GM12878 (cell line): Measurements from ENCODE around the gene GDAP2. TPM values are rescaled to one million over a fixed set of nuclear protein-coding genes. Genes with fewer than 3 reads are reported as not detected.

Source experiments
- ATAC-seq: fragments of 200-7000 bp; cut with Tn5 transposase; 3 replicates; pipeline ENCODE4 v1.9.1; 2020; ENCODE audit warnings: mild to moderate bottlenecking, moderate library complexity
- BruUV-seq: library from RNA; stranded (reverse); fragments of 400-500 nt; replicated peaks from 2 replicates; lab custom pipeline; 2021; lab: Mats Ljungman, UMichigan
- CTCF ChIA-PET: fragments of 300-600 bp; sonication (Branson Sonifier 250); formaldehyde crosslinking; extraction: SDS; loops from one replicate; lab custom pipeline; 2021; ENCODE audit warnings: inconsistent platforms; lab: Yijun Ruan, JAX
- POLR2A ChIA-PET: fragments of 350-600 bp; formaldehyde crosslinking; extraction: SDS; loops from one replicate; lab custom pipeline; 2021; ENCODE audit warnings: inconsistent platforms; lab: Charles Lee
- RAD21 ChIA-PET: fragments of 300-600 bp; sonication (Branson Sonifier 250); formaldehyde crosslinking; loops from one replicate; lab custom pipeline; 2023; ENCODE audit warnings: antibody characterized with exemption; ENCODE audit not compliant: unreplicated experiment; lab: Charles Lee
- SMC1A ChIA-PET: fragments of 300-600 bp; sonication (Branson Sonifier 250); formaldehyde crosslinking; loops from one replicate; lab custom pipeline; 2023; ENCODE audit not compliant: unreplicated experiment, uncharacterized antibody; lab: Charles Lee
- DNase-seq: peaks from one replicate; pipeline ENCODE4 v3.0.0-alpha.2; 2011; ENCODE audit warnings: low read depth, low spot score
- FAIRE-seq: peaks from 3 replicates; lab custom pipeline; 2011; peaks lifted over from hg19 to GRCh38; lab: Jason Lieb, UNC
- H2AFZ ChIP-seq: 2 replicates; pipeline ENCODE4 v1.6.0; 2011; ENCODE audit warnings: low read depth, low read length, control low read depth; ENCODE audit not compliant: control insufficient read depth
- H3K27ac ChIP-seq: 2 replicates; pipeline ENCODE4 v1.5.1; 2011; ENCODE audit warnings: control low read depth; ENCODE audit not compliant: control insufficient read depth, insufficient read depth
- H3K27me3 ChIP-seq, 2 experiments: replicated peaks in 1 of 2; 2 replicates each; pipeline versions ENCODE4 v1.6.0 to v1.6.1; 2011; ENCODE audit warnings: low read length in 1 of 2; ENCODE audit not compliant: control insufficient read depth in 2 of 2, insufficient read depth in 2 of 2
- H3K36me3 ChIP-seq, 2 experiments: 2 replicates each; pipeline ENCODE4 v1.5.1; 2011; ENCODE audit warnings: low read length in 1 of 2; ENCODE audit not compliant: control insufficient read depth in 2 of 2, insufficient read depth in 2 of 2
- H3K4me1 ChIP-seq: 2 replicates; pipeline ENCODE4 v1.6.1; 2011; ENCODE audit warnings: mild to moderate bottlenecking, low read length, moderate library complexity, mixed read lengths; ENCODE audit not compliant: control insufficient read depth, insufficient read depth
- H3K4me2 ChIP-seq: 2 replicates; pipeline ENCODE4 v1.6.0; 2011; ENCODE audit warnings: control low read depth; ENCODE audit not compliant: control insufficient read depth, insufficient read depth
- H3K4me3 ChIP-seq: fragments of 200-600 bp; sonication (generic); 2 replicates; pipeline ENCODE4 v1.5.1; 2016
- H3K79me2 ChIP-seq: 2 replicates; pipeline ENCODE4 v1.6.0; 2011; ENCODE audit warnings: low read length; ENCODE audit not compliant: control insufficient read depth, insufficient read depth
- H3K9ac ChIP-seq: 2 replicates; pipeline ENCODE4 v1.8.0; 2011; ENCODE audit warnings: low read length, control low read depth, mixed read lengths; ENCODE audit not compliant: control insufficient read depth, insufficient read depth
- H3K9me3 ChIP-seq: replicated peaks from 3 replicates; pipeline ENCODE4 v1.5.1; 2011; ENCODE audit warnings: mild to moderate bottlenecking, low read length; ENCODE audit not compliant: control insufficient read depth, insufficient read depth
- H4K20me1 ChIP-seq: 2 replicates; pipeline ENCODE4 v1.6.0; 2011; ENCODE audit not compliant: control insufficient read depth, insufficient read depth
- ATF7 ChIP-seq: fragments of 450-650 bp; IDR thresholded peaks from 2 replicates; pipeline ENCODE4 v1.6.1; 2016; ENCODE audit warnings: low read depth, mild to moderate bottlenecking
- FOS ChIP-seq: IDR thresholded peaks from 3 replicates; pipeline ENCODE4 v1.6.1; 2011; ENCODE audit warnings: borderline replicate concordance; ENCODE audit not compliant: insufficient read length; ENCODE audit errors: extremely low read depth
- HDGF ChIP-seq: fragments of 450-650 bp; IDR thresholded peaks from 2 replicates; pipeline ENCODE4 v1.6.1; 2016; ENCODE audit warnings: antibody characterized with exemption
- IRF4 ChIP-seq: IDR thresholded peaks from 2 replicates; pipeline ENCODE4 v1.6.1; 2011; ENCODE audit warnings: low read depth, low read length
- MEF2A ChIP-seq: IDR thresholded peaks from 2 replicates; pipeline ENCODE4 v1.6.1; 2011; ENCODE audit warnings: low read depth, mild to moderate bottlenecking, low read length, moderate library complexity; ENCODE audit not compliant: insufficient read depth
- RELA ChIP-seq: fragments of 450-650 bp; IDR thresholded peaks from 2 replicates; pipeline ENCODE4 v1.8.0; 2014; ENCODE audit warnings: borderline replicate concordance; ENCODE audit not compliant: partially characterized antibody
- TCF12 ChIP-seq: IDR thresholded peaks from 2 replicates; pipeline ENCODE4 v1.6.1; 2011; ENCODE audit warnings: low read depth, mild to moderate bottlenecking, low read length
- ZBED1 ChIP-seq: IDR thresholded peaks from 2 replicates; pipeline ENCODE4 v1.6.1; 2016; ENCODE audit warnings: borderline replicate concordance
- ZNF622 ChIP-seq: fragments of 450-650 bp; IDR thresholded peaks from 2 replicates; pipeline ENCODE4 v1.6.1; 2017; ENCODE audit warnings: mild to moderate bottlenecking, inconsistent platforms
- WGBS: methylation state at CpG from one replicate; pipeline ENCODE4 v1.1.6; 2016; ENCODE audit warnings: low lambda C conversion rate; ENCODE audit not compliant: insufficient replicate concordance, insufficient coverage; ENCODE audit errors: missing lambda C conversion rate; 5-methylcytosine and 5-hydroxymethylcytosine counted together
- in situ Hi-C: fragments of 300-500 bp; cut with MboI; formaldehyde crosslinking; loops from 9 replicates; pipeline ENCODE4 v1.14.3; 2018; ENCODE audit warnings: mixed read lengths
- intact Hi-C: fragments of 100-400 bp; cut with micrococcal nuclease; formaldehyde crosslinking; loops from one replicate; pipeline ENCODE4 v1.14.2; 2022; ENCODE audit not compliant: unreplicated experiment
- polyA plus RNA-seq, 11 experiments: library from polyadenylated mRNA; depleted of rRNA in 4 of 11; unstranded in 6 of 11; stranded (reverse) in 5 of 11; fragments of >200 nt; fragmentation: Nextera tagmentation in 4 of 11; fragmentation: Illumina TruSeq in 1 of 11; extraction: Ambion mirVana in 4 of 11; extraction: Trizol in 1 of 11; gene quantifications; 1 replicate in 1 of 11; 2 replicates in 10 of 11; pipeline versions ENCODE4 v1.2.1 to v1.2.3, GENCODE V29; 2011 to 2016; ENCODE audit warnings: inconsistent platforms in 2 of 11, missing spikeins in 2 of 11, low read depth in 1 of 11
- total RNA-seq, 4 experiments: library from RNA; depleted of rRNA in 3 of 4; stranded (reverse); fragments of >200 nt in 3 of 4; fragmentation: Illumina TruSeq in 1 of 4; extraction: Trizol in 1 of 4; gene quantifications; 2 replicates each; pipeline versions ENCODE4 v1.2.1 to v1.2.3, GENCODE V29; 2013 to 2021
- TF ChIP-seq, protein P1 (sequence below): fragments of 450-650 bp; IDR thresholded peaks from 2 replicates; pipeline ENCODE4 v1.6.1; 2017; ENCODE audit warnings: mild to moderate bottlenecking, moderate library complexity
- TF ChIP-seq, protein P2 (sequence below): fragments of 450-650 bp; formaldehyde crosslinking; IDR thresholded peaks from 2 replicates; pipeline ENCODE4 v1.4.0; 2020; ENCODE audit warnings: mild to moderate bottlenecking, moderate library complexity
- TF ChIP-seq, protein P3 (sequence below): IDR thresholded peaks from 2 replicates; pipeline ENCODE4 v1.6.1; 2012; ENCODE audit warnings: low read depth, low read length, improper control_type of control experiment

Gene GDAP2
- total and polyA plus RNA-seq, 10 of the 15 experiments (the other 5 are each of a cell fraction or from before 2014, with no cell fraction given), result 2.6 to 19.2 (median 11.4) TPM

DNA sequence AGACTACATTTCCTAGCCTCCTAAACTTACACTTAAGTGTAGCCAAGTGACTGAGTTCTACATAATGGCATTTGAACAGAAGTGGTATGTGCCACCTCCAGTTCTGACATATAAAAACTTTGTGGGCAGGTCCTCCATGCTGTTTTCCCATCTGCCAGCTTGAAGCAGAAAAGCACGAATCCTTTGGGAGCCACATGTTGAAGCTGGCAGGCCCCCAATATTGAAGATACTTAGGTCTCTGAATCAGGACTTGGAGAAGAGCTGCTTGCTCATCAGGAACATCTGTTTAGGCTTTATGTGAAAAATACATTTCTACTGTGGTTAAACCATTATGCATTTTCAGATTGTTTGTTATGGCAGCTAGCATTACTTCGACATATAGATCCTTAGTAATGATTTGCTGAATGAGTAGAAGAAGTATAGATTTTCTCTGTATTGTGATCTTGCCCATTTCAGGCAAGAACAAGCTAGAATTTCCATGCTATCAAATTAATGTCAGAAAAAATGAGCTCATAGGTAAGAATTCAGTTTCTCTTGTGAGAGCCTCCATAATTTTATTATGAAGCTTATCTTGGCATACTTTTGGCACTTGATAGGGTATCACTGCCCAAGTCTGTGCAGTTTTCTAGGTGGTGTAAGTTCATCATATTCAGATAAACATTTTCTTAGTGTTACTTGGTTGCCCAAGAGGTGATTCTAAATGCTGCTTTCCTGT, 68.4 kb downstream of the GDAP2 start:
- SMC1A ChIA-PET, result interaction anchor here (0.7 to 1.4 kb wide), 5 partner anchors 15 to 35 kb away, joined by 3 to 4 read pairs (median 3); no protein-coding TSS in a partner anchor
- Histone ChIP-seq H3K4me3 (no peak overlapping the region), H4K20me1 (no peaks in the 10 kb centered on the region), H3K9ac (no peak overlapping the region), H3K4me2 (no peak overlapping the region), H3K4me1 (no peaks in the 10 kb centered on the region), H3K9me3 (no peaks in the 10 kb centered on the region), H3K79me2 (no peaks in the 10 kb centered on the region), H3K36me3 (no peaks in the 10 kb centered on the region), H2AFZ (no peak overlapping the region), H3K27ac (no peak overlapping the region), H3K27me3 (no peaks in the 10 kb centered on the region)
- ATAC-seq (no peak), FAIRE-seq (no peak), DNase-seq (no peak)
- BruUV-seq, result no TSS peak
- POLR2A ChIA-PET, result no interaction called here
- WGBS, result 98% methylated on average over 2 of the region's 2 CpGs
- TF ChIP-seq FOS, result no peak
- no peak for TF ChIP-seq MEF2A
- no peak for TF ChIP-seq ZBED1
- TF ChIP-seq, protein P1, sequence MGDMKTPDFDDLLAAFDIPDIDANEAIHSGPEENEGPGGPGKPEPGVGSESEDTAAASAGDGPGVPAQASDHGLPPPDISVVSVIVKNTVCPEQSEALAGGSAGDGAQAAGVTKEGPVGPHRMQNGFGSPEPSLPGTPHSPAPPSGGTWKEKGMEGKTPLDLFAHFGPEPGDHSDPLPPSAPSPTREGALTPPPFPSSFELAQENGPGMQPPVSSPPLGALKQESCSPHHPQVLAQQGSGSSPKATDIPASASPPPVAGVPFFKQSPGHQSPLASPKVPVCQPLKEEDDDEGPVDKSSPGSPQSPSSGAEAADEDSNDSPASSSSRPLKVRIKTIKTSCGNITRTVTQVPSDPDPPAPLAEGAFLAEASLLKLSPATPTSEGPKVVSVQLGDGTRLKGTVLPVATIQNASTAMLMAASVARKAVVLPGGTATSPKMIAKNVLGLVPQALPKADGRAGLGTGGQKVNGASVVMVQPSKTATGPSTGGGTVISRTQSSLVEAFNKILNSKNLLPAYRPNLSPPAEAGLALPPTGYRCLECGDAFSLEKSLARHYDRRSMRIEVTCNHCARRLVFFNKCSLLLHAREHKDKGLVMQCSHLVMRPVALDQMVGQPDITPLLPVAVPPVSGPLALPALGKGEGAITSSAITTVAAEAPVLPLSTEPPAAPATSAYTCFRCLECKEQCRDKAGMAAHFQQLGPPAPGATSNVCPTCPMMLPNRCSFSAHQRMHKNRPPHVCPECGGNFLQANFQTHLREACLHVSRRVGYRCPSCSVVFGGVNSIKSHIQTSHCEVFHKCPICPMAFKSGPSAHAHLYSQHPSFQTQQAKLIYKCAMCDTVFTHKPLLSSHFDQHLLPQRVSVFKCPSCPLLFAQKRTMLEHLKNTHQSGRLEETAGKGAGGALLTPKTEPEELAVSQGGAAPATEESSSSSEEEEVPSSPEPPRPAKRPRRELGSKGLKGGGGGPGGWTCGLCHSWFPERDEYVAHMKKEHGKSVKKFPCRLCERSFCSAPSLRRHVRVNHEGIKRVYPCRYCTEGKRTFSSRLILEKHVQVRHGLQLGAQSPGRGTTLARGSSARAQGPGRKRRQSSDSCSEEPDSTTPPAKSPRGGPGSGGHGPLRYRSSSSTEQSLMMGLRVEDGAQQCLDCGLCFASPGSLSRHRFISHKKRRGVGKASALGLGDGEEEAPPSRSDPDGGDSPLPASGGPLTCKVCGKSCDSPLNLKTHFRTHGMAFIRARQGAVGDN, result no peak
- TF ChIP-seq TCF12, result no peak
- TF ChIP-seq, protein P2, sequence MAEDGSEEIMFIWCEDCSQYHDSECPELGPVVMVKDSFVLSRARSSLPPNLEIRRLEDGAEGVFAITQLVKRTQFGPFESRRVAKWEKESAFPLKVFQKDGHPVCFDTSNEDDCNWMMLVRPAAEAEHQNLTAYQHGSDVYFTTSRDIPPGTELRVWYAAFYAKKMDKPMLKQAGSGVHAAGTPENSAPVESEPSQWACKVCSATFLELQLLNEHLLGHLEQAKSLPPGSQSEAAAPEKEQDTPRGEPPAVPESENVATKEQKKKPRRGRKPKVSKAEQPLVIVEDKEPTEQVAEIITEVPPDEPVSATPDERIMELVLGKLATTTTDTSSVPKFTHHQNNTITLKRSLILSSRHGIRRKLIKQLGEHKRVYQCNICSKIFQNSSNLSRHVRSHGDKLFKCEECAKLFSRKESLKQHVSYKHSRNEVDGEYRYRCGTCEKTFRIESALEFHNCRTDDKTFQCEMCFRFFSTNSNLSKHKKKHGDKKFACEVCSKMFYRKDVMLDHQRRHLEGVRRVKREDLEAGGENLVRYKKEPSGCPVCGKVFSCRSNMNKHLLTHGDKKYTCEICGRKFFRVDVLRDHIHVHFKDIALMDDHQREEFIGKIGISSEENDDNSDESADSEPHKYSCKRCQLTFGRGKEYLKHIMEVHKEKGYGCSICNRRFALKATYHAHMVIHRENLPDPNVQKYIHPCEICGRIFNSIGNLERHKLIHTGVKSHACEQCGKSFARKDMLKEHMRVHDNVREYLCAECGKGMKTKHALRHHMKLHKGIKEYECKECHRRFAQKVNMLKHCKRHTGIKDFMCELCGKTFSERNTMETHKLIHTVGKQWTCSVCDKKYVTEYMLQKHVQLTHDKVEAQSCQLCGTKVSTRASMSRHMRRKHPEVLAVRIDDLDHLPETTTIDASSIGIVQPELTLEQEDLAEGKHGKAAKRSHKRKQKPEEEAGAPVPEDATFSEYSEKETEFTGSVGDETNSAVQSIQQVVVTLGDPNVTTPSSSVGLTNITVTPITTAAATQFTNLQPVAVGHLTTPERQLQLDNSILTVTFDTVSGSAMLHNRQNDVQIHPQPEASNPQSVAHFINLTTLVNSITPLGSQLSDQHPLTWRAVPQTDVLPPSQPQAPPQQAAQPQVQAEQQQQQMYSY (CRISPR knock-in tag), result no peak
- TF ChIP-seq HDGF, result no peak
- no peak for TF ChIP-seq RELA
- no peak for TF ChIP-seq ZNF622
- no peak for TF ChIP-seq IRF4
- no peak for TF ChIP-seq ATF7
- TF ChIP-seq, protein P3, sequence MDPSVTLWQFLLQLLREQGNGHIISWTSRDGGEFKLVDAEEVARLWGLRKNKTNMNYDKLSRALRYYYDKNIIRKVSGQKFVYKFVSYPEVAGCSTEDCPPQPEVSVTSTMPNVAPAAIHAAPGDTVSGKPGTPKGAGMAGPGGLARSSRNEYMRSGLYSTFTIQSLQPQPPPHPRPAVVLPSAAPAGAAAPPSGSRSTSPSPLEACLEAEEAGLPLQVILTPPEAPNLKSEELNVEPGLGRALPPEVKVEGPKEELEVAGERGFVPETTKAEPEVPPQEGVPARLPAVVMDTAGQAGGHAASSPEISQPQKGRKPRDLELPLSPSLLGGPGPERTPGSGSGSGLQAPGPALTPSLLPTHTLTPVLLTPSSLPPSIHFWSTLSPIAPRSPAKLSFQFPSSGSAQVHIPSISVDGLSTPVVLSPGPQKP, result no peak
- RAD21 ChIA-PET, result no interaction called here
- intact Hi-C loops, result no loop called here
- CTCF ChIA-PET, result interaction anchor here (0.9 to 1.7 kb wide), 4 partner anchors 15 to 325 kb away, joined by 3 to 7 read pairs (median 4); no protein-coding TSS in a partner anchor
- in situ Hi-C loops, result no loop called here
